GM19463 (cell line): ENCODE data around the gene PHKA2.
A peak's percentile ranks its signal among the peaks of the same experiment; 100 is the strongest.

ENCODE experiments used
- ATAC-seq: cut with Tn5 transposase; IDR thresholded peaks from one replicate; pipeline ENCODE4 v1.9.1; 2021; ENCODE audit warnings: mild to moderate bottlenecking, moderate library complexity; ENCODE audit not compliant: unreplicated experiment

Gene PHKA2

DNA sequence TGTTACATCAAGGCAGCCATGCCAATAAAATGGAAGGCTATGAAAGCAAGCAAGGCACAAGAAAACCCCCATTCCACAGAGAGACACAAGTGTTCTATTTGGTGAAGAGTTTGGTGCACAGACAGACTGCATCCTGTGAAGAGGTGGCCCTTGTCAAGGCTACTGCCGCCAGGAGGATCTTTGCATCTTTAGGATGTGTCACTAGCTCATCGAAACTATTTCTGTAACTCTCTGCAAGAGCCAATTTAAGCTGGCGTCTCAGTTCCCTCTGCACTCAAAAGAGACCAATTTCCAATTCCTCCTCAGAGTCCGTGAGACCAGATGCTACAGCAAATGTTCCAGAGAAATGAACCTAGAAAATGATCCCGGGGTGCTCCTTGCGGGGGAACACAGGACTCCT, 91.0 kb downstream of the PHKA2 start:
- no peak for ATAC-seq

DNA sequence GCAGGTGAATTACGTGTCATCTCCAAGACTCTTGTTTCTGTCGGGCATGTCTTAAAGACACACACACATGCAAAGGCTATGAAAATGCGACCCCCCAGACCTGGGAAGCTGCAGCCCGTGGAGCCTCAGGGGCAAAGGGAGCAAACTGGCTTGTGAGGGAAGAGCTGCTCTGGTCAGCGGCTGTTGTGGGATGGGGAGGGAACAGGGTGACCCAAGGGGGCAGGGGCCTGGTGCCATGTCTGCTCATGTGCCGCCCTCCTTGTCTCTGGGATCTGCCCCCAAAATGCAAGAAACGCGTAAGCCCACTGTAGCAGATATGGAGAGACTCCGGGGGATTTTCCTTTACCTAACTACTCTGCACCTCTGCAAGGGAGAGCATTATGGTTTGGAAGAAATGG, 92.4 kb downstream of the PHKA2 start:
- ATAC-seq: no peak

DNA sequence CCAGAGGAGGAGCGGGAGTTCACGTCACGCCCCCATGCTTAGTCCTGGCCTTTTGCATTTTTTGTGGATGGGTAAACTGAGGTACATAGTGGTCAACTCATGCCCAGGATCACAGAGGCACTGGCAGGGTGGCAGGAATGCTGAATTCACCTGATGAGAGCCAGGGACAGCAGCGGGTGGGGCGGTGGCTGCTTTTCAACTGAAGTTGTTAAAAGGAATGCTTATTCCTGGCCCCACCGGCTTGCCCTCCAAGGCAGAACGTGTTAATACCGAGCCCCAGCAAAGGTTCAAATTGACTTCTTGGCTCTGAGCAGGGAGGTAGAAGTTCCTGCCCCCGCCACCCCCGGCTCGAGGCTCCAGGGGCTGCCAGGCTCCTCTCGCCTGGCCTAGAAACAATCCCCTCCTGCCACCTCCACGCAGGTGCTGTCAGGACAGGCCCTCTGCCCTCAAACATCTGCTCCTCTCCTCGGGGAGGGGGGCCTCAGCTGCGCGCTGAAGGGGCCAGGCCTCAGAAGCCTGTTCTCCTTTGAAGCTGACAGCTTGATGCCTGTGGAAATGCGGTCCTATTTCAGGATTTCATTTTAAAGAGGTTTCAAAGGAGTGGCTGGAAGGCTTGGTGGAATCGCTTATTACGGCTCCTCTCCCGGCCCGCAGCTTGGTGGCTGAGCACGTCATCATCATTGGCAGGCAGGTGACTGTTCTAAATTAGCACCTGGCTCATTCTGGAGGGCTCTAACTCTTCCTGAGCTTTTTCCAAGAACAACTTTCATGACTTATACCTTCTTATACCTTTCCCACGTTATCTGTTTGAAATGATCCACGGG, 93.0 kb downstream of the PHKA2 start:
- ATAC-seq: no peak

DNA sequence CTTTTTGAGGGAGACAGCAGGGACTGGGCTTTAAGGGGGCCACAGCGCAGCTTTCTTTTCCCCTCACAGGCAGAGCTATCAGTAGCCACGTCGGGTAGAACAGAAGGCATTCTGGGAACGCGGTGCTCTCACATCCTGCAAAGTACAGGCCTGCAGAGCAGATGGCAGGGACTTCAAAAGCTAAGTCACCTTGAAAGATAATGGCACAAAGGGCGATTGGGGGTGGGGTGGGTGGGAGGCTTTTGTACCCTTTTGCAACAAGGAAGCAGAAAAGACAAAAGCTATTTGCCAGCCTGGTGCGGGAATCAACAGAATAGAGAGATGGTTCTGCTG, 93.9 kb downstream of the PHKA2 start:
- ATAC-seq: no peak

DNA sequence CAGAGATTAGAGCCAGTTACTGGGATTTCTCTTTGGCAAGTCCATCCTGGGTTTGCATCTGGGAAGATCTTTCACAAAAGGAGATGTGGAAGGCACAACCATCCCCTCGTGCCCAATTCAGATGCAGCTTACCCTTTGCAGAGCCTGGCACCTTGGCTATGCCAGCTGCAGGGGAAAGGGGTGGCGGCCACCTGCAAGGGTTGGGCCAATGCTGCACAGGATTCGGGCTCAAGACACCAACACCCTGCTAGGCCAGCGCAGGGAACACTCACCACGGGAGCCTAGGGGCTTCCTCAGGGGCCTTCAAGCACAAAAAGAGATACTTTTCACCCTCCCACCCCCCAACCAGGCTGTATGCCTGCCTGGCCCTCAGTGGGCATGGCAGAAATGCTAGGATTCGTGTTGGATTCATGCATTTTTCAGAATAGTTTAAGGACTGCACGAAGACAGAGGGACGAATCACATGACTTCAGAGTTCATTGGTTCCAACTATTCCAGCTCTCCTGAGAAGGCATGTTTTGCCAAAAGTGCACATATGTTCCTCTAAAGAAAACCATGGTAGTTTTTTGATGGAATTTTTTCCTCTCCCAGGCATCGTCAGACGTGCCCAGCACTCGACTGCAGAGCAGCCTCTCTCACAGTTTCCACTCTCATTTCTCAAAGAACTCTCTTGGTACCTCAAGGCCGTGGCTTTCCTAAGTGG, 94.4 kb downstream of the PHKA2 start:
- no peak for ATAC-seq

DNA sequence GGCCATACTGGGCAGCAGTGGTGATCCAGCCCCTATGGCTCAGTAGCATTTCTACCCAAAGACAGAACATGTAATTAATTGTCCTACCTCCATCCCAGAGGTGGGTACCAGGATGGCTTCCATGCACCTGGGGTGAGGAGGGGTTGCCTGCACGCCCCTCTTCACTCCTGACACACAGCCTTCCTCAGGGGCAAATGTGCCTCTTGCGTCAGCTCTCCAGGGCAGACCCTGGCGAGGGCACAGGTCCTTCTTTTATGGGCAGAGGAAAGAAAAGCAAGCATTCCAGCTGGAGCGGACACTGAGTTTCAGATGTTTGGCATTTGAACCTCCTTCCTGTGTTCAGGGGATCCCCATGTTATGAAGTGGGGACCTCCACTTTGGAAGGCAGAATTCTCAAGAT, 95.6 kb downstream of the PHKA2 start:
- ATAC-seq: no peak

DNA sequence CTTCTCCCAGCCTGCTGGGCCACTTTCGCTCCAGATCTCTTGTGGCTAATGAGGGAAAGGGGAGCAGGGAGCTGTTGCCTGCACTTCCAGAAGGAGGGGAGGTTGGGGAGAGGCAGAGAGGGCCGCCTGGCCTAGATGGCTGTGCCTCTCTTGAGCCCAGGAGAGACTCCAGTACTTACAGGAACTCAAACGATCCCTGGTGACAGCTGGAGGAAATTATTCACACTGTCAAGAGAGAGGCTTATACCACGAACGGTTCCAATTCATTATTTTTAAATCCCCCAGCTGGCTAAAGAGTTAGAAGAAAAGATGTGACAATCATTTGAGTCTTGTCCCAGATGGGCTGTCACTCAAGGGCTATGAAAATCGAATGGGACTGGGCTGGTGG, 96.1 kb downstream of the PHKA2 start:
- ATAC-seq: no peak

DNA sequence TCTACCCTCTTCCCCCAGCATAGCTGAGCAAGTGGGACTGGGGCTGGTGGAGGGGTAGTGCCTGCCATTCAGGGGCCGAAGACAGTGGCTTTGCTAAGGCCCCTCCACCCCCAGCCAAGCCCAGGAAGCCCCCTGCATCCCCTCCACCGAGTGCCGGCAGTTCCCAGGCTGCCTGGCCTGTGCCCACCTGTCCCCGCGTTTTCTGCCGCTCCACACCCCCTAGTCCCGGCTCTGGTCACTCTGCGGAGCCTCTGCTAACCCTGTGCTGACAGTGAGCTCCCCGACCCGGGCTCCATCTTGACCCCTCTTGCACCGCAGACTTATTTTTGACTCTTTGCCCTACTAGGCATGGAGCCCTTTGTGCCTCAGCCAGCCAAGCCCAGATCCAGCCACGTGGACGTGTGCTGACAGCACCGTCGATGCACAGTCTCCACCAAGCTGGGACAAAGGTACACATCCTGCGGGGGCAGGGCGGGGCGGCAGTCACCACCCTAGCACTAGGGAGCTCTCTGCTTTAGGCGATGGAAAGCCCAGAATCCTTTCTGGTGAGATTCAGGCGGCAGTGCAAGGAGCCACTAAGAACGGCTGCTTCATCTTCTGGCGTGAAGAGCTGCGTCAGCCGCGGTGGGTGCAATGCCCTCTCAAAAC, 96.6 kb downstream of the PHKA2 start:
- no peak for ATAC-seq

DNA sequence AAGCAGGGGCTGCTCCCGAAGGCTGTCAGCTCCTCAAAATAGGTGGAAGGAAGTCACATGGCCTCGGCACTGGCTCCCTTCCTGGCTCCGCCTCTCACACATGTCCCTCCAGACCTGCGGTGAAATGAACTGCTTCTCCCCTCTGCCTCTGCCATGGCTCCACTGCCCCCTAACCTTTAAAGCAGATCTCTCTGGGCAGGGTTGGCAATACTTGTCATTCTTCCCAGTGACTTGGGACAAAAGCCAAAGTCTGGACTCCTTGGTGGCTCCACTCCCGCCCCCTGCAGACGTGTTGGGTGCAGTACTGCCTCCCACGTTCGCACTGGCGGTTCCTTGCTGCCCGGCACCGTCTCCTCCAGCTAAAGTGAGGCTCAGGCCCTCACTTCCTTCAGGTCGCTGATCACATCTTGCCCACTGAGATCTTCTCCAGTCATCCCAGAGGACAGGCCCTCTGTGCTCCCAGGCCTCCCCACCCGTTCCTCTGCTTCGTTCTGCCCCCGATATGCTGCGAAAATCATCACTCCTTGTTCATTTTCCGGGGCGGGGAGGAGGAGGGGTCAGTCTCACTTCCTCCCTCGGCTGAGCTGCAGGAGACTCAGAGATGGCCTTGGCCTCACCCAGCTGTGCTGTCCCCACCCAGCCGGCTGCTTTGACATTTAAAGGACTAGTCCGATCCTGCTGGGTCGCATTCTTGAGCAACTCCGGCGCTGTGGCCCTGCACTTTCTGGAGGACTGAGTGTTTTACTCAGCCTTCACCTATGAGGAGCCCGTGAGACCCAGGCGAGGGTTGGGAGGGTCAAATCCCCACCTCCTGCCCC, 97.4 kb downstream of the PHKA2 start:
- peak; percentile 76 for ATAC-seq

DNA sequence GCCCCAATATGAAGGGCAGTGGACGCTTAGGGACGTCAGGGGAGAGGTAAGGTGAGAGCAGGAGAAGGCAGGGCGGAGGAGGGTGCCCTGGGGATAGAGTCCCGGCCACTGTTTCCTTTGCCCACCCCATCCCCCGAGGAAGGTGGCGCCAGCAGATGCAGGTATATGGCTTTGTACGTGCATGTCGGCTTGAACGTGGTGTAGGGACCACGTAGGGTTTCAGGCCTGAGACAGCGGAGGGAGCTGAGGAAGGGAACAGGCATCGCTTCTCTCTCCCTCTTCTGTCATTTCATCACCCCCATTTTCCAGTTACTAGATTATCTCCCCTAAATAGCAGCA, 97.9 kb downstream of the PHKA2 start:
- peak; percentile 16 for ATAC-seq

DNA sequence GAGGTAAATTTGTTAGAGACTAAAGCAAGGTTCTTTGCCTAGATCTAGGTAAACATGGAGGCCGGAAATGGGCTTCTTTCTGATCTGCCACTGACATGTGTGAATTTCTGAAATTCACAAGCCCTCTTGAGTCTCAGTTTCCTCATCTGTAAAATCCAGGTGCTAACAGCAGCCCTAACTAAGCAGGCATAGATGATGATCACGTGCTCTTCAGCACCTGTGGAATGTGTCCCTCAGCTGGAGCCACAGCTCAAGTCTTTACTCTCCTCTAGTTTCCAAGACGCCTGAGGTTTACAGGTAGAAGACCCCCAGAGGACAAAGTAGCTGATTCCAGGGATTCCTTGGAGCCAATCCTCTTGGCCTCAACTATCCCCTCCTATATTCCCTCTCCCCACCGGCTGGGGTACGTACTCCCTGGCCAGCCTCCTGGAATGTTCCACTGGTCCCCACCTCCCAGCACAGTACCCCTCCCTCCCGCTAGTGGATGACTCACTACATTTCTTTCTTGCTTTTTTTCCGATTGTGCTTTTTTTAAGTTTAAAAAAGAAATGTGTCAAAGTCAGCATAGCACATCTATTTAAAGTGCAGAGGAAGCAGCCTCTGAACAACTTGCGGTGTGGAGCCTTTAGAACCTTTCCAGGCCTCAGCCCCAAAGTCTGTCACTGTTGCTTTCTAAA, 98.4 kb downstream of the PHKA2 start:
- ATAC-seq: peak; percentile 3

DNA sequence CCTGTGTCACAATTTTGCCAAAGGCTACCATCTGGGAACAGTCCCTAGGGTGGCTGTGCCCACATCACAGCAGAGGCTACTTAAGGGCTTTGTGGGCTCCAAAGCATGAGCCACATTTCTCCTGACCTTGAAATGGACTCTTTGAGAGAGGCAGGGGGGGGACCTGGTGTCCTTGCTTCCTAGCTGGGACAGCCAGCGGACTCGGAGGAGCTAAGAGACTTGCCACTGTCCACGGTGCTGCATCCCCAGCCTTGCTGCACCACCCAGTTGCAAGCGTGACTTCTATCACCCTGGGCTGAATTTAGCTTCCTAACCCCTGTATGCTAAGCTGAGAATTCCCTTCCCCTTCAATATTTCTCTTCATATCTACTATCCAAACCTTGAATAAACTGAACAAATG, 99.0 kb downstream of the PHKA2 start:
- no peak for ATAC-seq

DNA sequence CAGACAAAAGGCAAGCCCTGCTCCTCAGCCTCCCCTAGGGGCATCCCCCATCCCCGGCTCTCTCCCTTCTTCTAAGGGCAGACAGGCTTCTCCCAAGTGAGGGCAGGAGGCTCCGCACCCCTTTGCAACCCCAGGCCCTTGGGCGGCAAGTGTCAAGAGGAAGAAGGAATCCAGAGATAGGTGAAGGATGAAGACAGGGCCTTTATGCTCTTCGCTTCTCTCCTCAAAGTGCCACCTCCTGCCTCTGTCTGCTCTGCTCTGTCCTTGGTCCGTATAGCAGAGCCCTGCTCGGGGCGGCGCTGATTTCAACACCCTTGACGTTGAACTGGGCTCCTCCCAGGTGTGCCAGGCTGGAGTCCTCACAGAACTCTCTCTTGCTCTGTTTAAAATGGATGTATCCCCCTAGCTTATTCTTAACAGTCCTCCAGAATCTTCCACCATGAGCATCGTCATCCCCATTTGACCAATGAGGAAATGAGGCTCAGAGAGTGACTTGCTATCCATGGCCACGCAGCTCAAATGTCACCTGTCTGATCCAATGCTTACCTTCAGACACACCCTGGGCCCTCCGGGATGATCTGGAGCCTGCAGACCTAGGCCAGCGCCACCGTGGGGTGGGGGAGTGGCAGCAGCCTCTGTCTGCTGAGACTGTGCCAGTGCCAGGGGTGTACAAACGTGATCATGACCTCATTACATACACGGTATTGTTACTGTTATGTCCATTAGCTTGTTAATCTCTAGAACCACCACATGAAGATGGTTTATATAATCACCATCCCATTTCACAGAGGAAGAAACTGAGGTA, 99.8 kb downstream of the PHKA2 start:
- ATAC-seq: no peak

DNA sequence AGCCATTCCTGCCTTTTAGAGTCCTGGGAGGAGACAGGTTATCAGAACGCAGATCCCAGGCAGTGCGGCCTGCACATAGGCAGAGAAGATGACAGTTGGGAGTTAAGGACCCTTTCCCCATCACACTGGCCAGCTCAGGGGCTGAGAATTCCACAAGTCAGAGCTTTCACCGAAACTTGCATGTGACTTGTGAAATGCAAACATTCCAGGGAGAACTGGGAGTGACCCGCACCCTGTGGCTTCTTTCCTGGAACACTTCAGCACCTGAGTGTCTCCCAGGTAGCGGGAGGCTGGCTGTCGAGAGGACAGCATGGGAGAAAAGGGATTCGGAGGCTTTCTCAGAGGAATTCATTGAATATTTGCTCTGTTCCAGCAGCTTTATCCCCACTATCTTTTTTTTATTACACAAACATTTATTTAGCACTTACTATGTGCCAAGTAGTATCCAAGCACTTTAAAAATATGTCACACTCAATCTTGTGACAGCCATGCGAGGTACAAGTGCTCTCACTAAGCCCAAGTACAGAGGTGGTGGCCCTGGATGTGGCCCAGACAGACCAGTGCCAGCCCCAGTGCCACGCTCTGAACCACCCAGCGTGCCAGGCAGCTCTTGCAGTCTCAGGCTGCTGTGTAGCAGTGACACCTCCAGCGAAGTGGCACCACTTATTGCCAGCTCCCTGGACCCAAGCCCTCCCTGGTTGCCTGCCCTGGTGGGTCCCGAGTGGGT, 100.5 kb downstream of the PHKA2 start:
- no peak for ATAC-seq

DNA sequence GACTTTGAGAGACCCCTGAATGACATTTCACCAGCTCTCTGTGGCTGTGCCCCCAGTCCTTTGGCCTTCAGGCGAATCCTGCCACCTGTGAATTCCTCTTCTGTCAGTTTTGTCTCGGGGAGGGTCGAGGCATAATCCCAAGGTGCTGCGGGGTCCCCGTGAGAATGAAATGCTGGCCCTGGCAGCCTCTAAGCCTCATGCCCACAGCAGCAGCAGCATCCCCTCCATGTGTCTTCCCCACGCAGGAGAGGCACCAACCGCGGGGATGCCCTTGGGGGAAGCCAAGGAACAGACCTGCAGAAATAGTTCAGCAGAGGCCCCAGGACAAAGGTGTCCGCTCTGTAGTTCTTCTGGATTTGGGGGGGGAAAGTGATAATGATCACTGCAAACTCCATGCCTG, 104.8 kb downstream of the PHKA2 start:
- no peak for ATAC-seq

DNA sequence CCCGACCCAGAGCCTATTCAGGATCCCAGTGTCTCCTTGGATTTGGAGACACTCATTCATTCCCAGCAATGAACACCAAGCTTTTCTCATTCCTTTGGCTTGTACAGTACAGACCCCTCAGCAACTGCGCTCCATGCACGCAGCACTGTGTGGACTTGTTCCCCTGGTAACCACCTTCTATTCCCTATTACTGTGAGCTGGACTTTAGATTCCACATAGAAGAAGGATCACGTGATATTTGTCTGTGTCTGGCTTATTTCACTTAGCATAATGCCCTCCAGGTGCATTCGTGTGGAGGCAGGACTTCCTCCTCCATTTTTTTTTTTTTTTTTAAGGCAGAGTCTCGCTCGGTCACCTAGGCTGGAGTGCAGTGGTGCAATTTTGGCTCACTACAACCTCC, 106.4 kb downstream of the PHKA2 start:
- no peak for ATAC-seq

DNA sequence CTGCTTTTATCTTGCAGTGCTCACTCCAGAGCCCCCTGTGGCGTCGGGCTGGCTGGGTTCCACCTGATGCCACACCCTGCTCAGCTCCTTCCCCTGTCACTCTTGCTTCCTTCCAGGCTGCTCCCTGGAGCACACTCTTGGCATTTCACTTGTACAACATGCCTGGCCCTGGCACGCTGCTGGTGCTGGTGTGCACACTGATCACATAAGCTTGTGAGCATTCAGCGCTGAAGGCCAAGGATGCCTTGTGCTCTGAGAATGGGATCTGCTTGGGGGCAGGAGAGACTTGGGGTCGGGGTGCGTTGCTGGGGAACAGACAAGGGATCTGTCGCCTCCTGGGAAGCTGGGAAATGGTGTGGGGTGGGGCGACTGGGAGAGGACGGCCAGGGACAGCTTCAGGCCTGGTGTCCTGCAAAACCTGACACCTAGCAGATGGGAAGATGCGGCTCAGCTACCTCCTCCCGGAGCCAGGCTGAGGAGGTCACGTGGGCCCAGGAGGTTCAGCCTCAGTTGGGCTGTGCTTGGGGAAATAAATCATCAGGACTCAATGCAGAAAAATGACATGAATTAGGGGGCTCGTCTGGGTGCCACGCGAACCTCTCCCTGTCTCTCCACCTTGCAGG, 108.5 kb downstream of the PHKA2 start:
- no peak for ATAC-seq

DNA sequence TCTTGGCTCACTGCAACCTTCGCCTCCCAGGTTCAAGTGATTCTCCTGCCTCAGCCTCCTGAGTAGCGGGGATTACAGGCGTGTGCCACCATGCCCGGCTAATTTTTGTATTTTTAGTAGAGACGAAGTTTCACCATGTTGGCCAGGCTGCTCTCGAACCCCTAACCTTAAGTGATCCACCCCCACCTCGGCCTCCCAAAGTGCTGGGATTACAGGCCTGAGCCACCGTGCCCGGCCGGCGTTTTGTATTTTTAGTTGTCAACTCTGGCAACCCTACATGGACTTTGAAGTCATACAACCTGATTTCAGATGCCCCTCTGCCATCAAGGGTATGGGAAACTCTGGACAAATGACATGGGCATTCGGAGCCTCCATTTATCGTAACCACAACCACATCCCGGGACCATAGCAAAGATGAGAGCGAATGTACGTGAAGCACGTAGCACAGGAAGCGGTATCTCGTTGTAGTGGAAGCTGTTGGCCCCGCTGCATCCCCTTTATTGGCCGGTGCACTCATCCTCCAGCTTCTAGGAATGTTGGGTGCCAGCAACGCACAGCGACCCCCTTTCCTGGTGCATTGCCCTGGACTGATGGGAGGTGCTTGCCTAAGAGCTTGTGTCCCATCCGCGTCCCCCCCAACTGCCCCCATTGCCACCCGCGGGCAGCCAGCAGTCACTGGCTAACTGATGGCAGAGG, 109.2 kb downstream of the PHKA2 start:
- no peak for ATAC-seq
